K562 (cell line): ENCODE results near the gene GJA4. TPM values are rescaled to one million over a fixed set of nuclear protein-coding genes. Genes with fewer than 3 reads are reported as not detected.
A peak's percentile ranks its signal among the peaks of the same experiment; 100 is the strongest.

Experiments used
- ATAC-seq: fragments of 200-7000 bp; cut with Tn5 transposase; 3 replicates; pipeline ENCODE4 v1.9.1; 2020; ENCODE audit warnings: moderate library complexity
- BruUV-seq: library from RNA; stranded (reverse); fragments of 400-500 nt; replicated peaks from 2 replicates; lab custom pipeline; 2021; lab: Mats Ljungman, UMichigan
- CTCF ChIA-PET: fragments of 300-600 bp; formaldehyde crosslinking; extraction: SDS; loops from one replicate; lab custom pipeline; 2021; ENCODE audit warnings: low intra/inter-chr PET ratio; lab: Yijun Ruan, JAX
- POLR2A ChIA-PET: fragments of 300-600, 350-650 bp; sonication (Branson Sonifier 250); formaldehyde crosslinking; extraction: SDS; loops from one replicate; lab custom pipeline; 2021; ENCODE audit warnings: antibody characterized with exemption, inconsistent platforms; lab: Yijun Ruan, JAX
- DNase-seq, 4 experiments: peaks; one replicate each; pipeline versions ENCODE4 v3.0.0 to v3.0.0-alpha.2; 2011 to 2018; ENCODE audit warnings: low spot score in 3 of 4, mixed read lengths in 3 of 4; ENCODE audit errors: extremely low read depth in 1 of 4
- FAIRE-seq: peaks from 2 replicates; lab custom pipeline; 2011; peaks lifted over from hg19 to GRCh38; lab: Jason Lieb, UNC
- H2AFZ ChIP-seq: 2 replicates; pipeline ENCODE4 v1.6.0; 2011; ENCODE audit warnings: low read depth, low read length, control low read depth, inconsistent platforms
- H3K27ac ChIP-seq: fragments of 200-600 bp; 3 replicates; pipeline ENCODE4 v1.8.0; 2011; ENCODE audit warnings: low read depth, mild to moderate bottlenecking, control low read depth, inconsistent platforms, low read length, moderate library complexity, mixed read lengths; ENCODE audit errors: extremely low read depth
- H3K27me3 ChIP-seq, 2 experiments: fragments of 300-600 bp in 1 of 2; 2 replicates in 1 of 2; 3 replicates in 1 of 2; pipeline versions ENCODE4 v1.6.0 to v1.8.0; 2011; ENCODE audit warnings: inconsistent platforms in 2 of 2, low read length in 2 of 2, mild to moderate bottlenecking in 1 of 2, mixed read lengths in 1 of 2, moderate library complexity in 1 of 2; ENCODE audit not compliant: control insufficient read depth in 2 of 2, insufficient read depth in 2 of 2
- H3K36me3 ChIP-seq: fragments of 300-600 bp; 3 replicates; pipeline ENCODE4 v1.8.0; 2011; ENCODE audit warnings: mild to moderate bottlenecking, low read length, inconsistent platforms; ENCODE audit not compliant: control insufficient read depth, insufficient read depth
- H3K4me1 ChIP-seq, 2 experiments: fragments of 200-600 bp in 1 of 2; replicated peaks in 1 of 2; 2 replicates in 1 of 2; 3 replicates in 1 of 2; pipeline versions ENCODE4 v1.5.1 to v1.8.0; 2011; ENCODE audit warnings: inconsistent platforms in 2 of 2, low read length in 2 of 2, mild to moderate bottlenecking in 1 of 2, mixed read lengths in 1 of 2, moderate library complexity in 1 of 2; ENCODE audit not compliant: control insufficient read depth in 2 of 2, insufficient read depth in 2 of 2
- H3K4me2 ChIP-seq: 2 replicates; pipeline ENCODE4 v1.6.1; 2011; ENCODE audit warnings: low read length, control low read depth, inconsistent platforms, mixed read lengths; ENCODE audit not compliant: insufficient read depth
- H3K4me3 ChIP-seq: fragments of 200-600 bp; sonication (generic), shearing (Covaris generic); 2 replicates; pipeline ENCODE4 v1.5.1; 2016; ENCODE audit warnings: control low read depth, inconsistent platforms
- H3K79me2 ChIP-seq: fragments of 200-600 bp; 3 replicates; pipeline ENCODE4 v1.8.0; 2011; ENCODE audit warnings: low read length, inconsistent platforms; ENCODE audit not compliant: control insufficient read depth, insufficient read depth
- H3K9ac ChIP-seq, 2 experiments: 2 replicates each; pipeline versions ENCODE4 v1.6.0 to v1.6.1; 2011; ENCODE audit warnings: low read depth in 2 of 2, low read length in 2 of 2, control low read depth in 1 of 2, inconsistent platforms in 1 of 2, mild to moderate bottlenecking in 1 of 2, mixed read lengths in 1 of 2; ENCODE audit not compliant: insufficient read depth in 1 of 2
- H3K9me1 ChIP-seq: one replicate; pipeline ENCODE4 v1.6.0; 2011; ENCODE audit warnings: inconsistent platforms, mild to moderate bottlenecking, low read length, moderate library complexity; ENCODE audit not compliant: control insufficient read depth, insufficient read depth
- H3K9me3 ChIP-seq: replicated peaks from 2 replicates; pipeline ENCODE4 v1.5.1; 2011; ENCODE audit warnings: low read depth, low read length, inconsistent platforms; ENCODE audit not compliant: control insufficient read depth, insufficient read depth
- H4K20me1 ChIP-seq: replicated peaks from 2 replicates; pipeline ENCODE4 v1.6.1; 2011; ENCODE audit warnings: low read length, inconsistent platforms, mixed read lengths; ENCODE audit not compliant: control insufficient read depth, insufficient read depth
- CBX3 ChIP-seq, 2 experiments: IDR thresholded peaks; 1 replicate in 1 of 2; 2 replicates in 1 of 2; pipeline ENCODE4 v1.6.1; 2012; ENCODE audit warnings: inconsistent platforms in 2 of 2, low read length in 2 of 2, borderline replicate concordance in 1 of 2, control low read depth in 1 of 2
- CBX5 ChIP-seq: IDR thresholded peaks from 2 replicates; pipeline ENCODE4 v1.6.1; 2014; ENCODE audit warnings: low read depth, borderline replicate concordance
- PTBP1 ChIP-seq: fragments of 200-400 bp; formaldehyde crosslinking; IDR thresholded peaks from 2 replicates; pipeline ENCODE4 v1.6.1; 2017; ENCODE audit warnings: low read depth, low read length
- RUNX1 ChIP-seq: sonication (generic); IDR thresholded peaks from 2 replicates; pipeline ENCODE4 v1.6.1; 2016; ENCODE audit warnings: antibody characterized with exemption, low read depth
- ZNF444 ChIP-seq: fragments of 250-450 bp; sonication (Bioruptor Pico); IDR thresholded peaks from 2 replicates; pipeline ENCODE4 v1.4.0; 2020; ENCODE audit warnings: mild to moderate bottlenecking, moderate library complexity
- WGBS: fragments of 100-300 bp; shearing (Covaris generic); methylation state at CpG from one replicate; pipeline ENCODE4 v1.1.6; 2016; ENCODE audit warnings: low coverage, mixed read lengths; ENCODE audit not compliant: insufficient coverage; ENCODE audit errors: missing lambda C conversion rate; 5-methylcytosine and 5-hydroxymethylcytosine counted together
- in situ Hi-C: fragments of 300-500 bp; cut with MboI; formaldehyde crosslinking; loops from 4 replicates; pipeline ENCODE4 v1.15.0; 2018; ENCODE audit warnings: inconsistent platforms, mixed read lengths
- intact Hi-C: fragments of 100-400 bp; cut with micrococcal nuclease; formaldehyde crosslinking; loops from 2 replicates; pipeline ENCODE4 v1.14.2; 2022
- polyA plus RNA-seq, 8 experiments: library from polyadenylated mRNA; depleted of rRNA in 4 of 8; stranded (reverse) in 5 of 8; unstranded in 3 of 8; fragments of >200 nt; fragmentation: Nextera tagmentation in 2 of 8; fragmentation: Illumina TruSeq in 1 of 8; extraction: Ambion mirVana in 2 of 8; extraction: Trizol in 1 of 8; gene quantifications; 2 replicates each; pipeline versions ENCODE4 v1.2.1 to v1.2.3, GENCODE V29; 2011 to 2014; ENCODE audit warnings: inconsistent platforms in 1 of 8, missing spikeins in 1 of 8
- total RNA-seq, 7 experiments: library from RNA; depleted of rRNA in 6 of 7; stranded (reverse); fragments of >200 nt in 6 of 7; fragmentation: Illumina TruSeq in 2 of 7; extraction: Trizol in 2 of 7; gene quantifications; 2 replicates each; pipeline versions ENCODE4 v1.2.1 to v1.2.3, GENCODE V29; 2011 to 2021; ENCODE audit warnings: low replicate concordance in 1 of 7
- TF ChIP-seq, protein P1 (sequence below): fragments of 250-450 bp; sonication (Bioruptor Pico); IDR thresholded peaks from 2 replicates; pipeline ENCODE4 v1.5.0; 2021; ENCODE audit warnings: mild to moderate bottlenecking, borderline replicate concordance

GJA4 gene
- total and polyA plus RNA-seq, 9 of the 15 experiments (the other 6 are each of a cell fraction or from before 2014, with no cell fraction given) = 0.16 to 0.24 TPM; not detected in 7

DNA sequence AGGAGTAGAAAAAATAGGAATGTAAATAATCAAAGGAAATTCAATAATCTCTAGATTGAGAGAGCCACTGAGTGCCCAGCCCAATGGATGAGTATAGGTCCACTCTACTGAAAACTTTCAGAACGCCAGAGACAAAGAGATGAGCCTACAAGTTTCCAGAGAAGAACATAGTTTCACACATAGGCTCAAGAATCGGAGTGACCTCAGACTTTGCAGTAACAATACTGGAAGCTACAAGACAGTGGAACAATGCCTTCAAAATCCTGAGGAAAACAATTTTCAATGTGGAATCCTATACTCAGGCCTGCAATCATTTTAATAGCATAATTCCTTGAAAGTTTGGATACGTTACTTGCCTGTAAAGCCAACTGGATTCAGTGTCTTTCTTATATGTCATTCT lies 11.0 kb downstream of the GJA4 start:
- no peaks in the 10 kb centered on the region for H4K20me1 ChIP-seq
- H3K9me1 ChIP-seq = no peaks in the 10 kb centered on the region
- intact Hi-C loops = no loop called here
- H2AFZ ChIP-seq = no peak overlapping the region
- TF ChIP-seq CBX3 (IDR thresholded peaks at IDR 0.05; ENCODE audit: borderline replicate concordance in 1 of 2, low read length in 2 of 2) (peak in 1 of 2 experiments; percentile 84; a peak in 1 of 3 replicates), PTBP1 (no peak), RUNX1 (no peak), ZNF444 (CRISPR knock-in tag) (no peak), CBX5 (0 out of 2 replicates have a peak, but pooled peaks have one; percentile 43)
- TF ChIP-seq, protein P1, sequence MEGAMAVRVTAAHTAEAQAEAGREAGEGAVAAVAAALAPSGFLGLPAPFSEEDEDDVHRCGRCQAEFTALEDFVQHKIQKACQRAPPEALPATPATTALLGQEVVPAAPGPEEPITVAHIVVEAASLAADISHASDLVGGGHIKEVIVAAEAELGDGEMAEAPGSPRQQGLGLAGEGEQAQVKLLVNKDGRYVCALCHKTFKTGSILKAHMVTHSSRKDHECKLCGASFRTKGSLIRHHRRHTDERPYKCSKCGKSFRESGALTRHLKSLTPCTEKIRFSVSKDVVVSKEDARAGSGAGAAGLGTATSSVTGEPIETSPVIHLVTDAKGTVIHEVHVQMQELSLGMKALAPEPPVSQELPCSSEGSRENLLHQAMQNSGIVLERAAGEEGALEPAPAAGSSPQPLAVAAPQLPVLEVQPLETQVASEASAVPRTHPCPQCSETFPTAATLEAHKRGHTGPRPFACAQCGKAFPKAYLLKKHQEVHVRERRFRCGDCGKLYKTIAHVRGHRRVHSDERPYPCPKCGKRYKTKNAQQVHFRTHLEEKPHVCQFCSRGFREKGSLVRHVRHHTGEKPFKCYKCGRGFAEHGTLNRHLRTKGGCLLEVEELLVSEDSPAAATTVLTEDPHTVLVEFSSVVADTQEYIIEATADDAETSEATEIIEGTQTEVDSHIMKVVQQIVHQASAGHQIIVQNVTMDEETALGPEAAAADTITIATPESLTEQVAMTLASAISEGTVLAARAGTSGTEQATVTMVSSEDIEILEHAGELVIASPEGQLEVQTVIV (CRISPR knock-in tag) = no peak
- ChIA-PET POLR2A (interaction anchor here (0.6 to 1.4 kb wide), 3 partner anchors 14 to 1059 kb away, joined by 3 to 4 read pairs (median 3); no protein-coding TSS in a partner anchor), CTCF (no interaction called here)
- H3K9me3 ChIP-seq = no peaks in the 10 kb centered on the region; the same call in 1 of the 2 replicates
- ATAC-seq (no peak), FAIRE-seq (no peak), DNase-seq (peak in 1 of 4 experiments; percentile 9)
- in situ Hi-C loops = no loop called here
- BruUV-seq = no TSS peak
- 3% methylated on average over 3 of the region's 3 CpGs for WGBS
- H3K4me1 ChIP-seq = no peaks in the 10 kb centered on the region
- no peaks in the 10 kb centered on the region for H3K36me3 ChIP-seq
- no peak overlapping the region for H3K4me3 ChIP-seq
- H3K9ac ChIP-seq = no peak overlapping the region
- H3K4me2 ChIP-seq = no peak overlapping the region
- no peaks in the 10 kb centered on the region for H3K79me2 ChIP-seq
- H3K27me3 ChIP-seq = peaks cover 4% of the 10 kb centered on the region in 2 experiments
- H3K27ac ChIP-seq = no peak overlapping the region
